DOHH2 (cell line): ENCODE measurements around the gene ATP9B.

ENCODE experiments used
- H3F3A ChIP-seq: fragments of 200-600 bp; sonication (generic), shearing (Covaris generic); 2 replicates; pipeline ENCODE4 v1.6.0; 2016; ENCODE audit warnings: antibody characterized with exemption, mild to moderate bottlenecking; ENCODE audit not compliant: control insufficient read depth, insufficient read depth
- H3K27ac ChIP-seq: fragments of 200-600 bp; sonication (generic); 2 replicates; pipeline ENCODE4 v1.5.1; 2014; ENCODE audit warnings: low read depth, mild to moderate bottlenecking, low read length, moderate library complexity
- H3K27me3 ChIP-seq: fragments of 200-600 bp; sonication (generic); 2 replicates; pipeline ENCODE4 v1.6.1; 2014; ENCODE audit warnings: mild to moderate bottlenecking, low read length, mixed read lengths; ENCODE audit not compliant: control insufficient read depth
- H3K36me3 ChIP-seq: fragments of 200-600 bp; sonication (generic); 2 replicates; pipeline ENCODE4 v1.6.1; 2014; ENCODE audit warnings: mild to moderate bottlenecking, low read length, moderate library complexity, mixed read lengths; ENCODE audit not compliant: control insufficient read depth
- H3K4me1 ChIP-seq: fragments of 200-600 bp; sonication (generic); 2 replicates; pipeline ENCODE4 v1.6.1; 2014; ENCODE audit warnings: mild to moderate bottlenecking, low read length, mixed read lengths; ENCODE audit not compliant: control insufficient read depth
- H3K4me2 ChIP-seq: fragments of 200-600 bp; sonication (generic); 2 replicates; pipeline ENCODE4 v1.6.0; 2014; ENCODE audit warnings: mild to moderate bottlenecking, low read length, moderate library complexity
- H3K4me3 ChIP-seq: fragments of 200-600 bp; sonication (generic); 2 replicates; pipeline ENCODE4 v1.5.1; 2014; ENCODE audit warnings: mild to moderate bottlenecking, low read length, mixed read lengths
- H3K79me2 ChIP-seq: fragments of 200-600 bp; sonication (generic); 2 replicates; pipeline ENCODE4 v1.6.1; 2014; ENCODE audit warnings: mild to moderate bottlenecking, low read length, mixed read lengths; ENCODE audit not compliant: control insufficient read depth
- H3K9me2 ChIP-seq: fragments of 200-600 bp; sonication (generic); replicated peaks from 2 replicates; pipeline ENCODE4 v1.6.1; 2014; ENCODE audit warnings: mild to moderate bottlenecking, low read length, mixed read lengths; ENCODE audit not compliant: control insufficient read depth
- H3K9me3 ChIP-seq: fragments of 200-600 bp; sonication (generic); 2 replicates; pipeline ENCODE4 v1.6.1; 2014; ENCODE audit warnings: antibody characterized with exemption, low read length, mixed read lengths; ENCODE audit not compliant: control insufficient read depth, insufficient read depth
- H4K20me1 ChIP-seq: fragments of 200-600 bp; sonication (generic); 2 replicates; pipeline ENCODE4 v1.6.0; 2014; ENCODE audit warnings: low read depth, mild to moderate bottlenecking, antibody characterized with exemption, low read length, moderate library complexity; ENCODE audit not compliant: control insufficient read depth, insufficient read depth
- EZH2phosphoT487 ChIP-seq: fragments of 200-600 bp; sonication (generic); IDR thresholded peaks from 2 replicates; pipeline ENCODE4 v1.6.1; 2017; ENCODE audit warnings: borderline replicate concordance, mild to moderate bottlenecking, antibody characterized with exemption, low read length, moderate library complexity, mixed read lengths
- TF ChIP-seq, protein P1 (sequence below): fragments of 200-600 bp; sonication (generic); IDR thresholded peaks from one replicate; pipeline ENCODE4 v1.5.1; 2014; ENCODE audit warnings: antibody characterized with exemption, mild to moderate bottlenecking, low read depth, low read length; ENCODE audit not compliant: poor library complexity, severe bottlenecking

Gene ATP9B

GRCh38 chr18:79272916-79273315 is 203.7 kb downstream of the ATP9B start:
- no peaks in the 10 kb centered on the region for H4K20me1 ChIP-seq

GRCh38 chr18:79274823-79275222 is 205.6 kb downstream of the ATP9B start:
- no peak overlapping the region for H3K27ac ChIP-seq
- H3K9me2 ChIP-seq: no peaks in the 10 kb centered on the region
- H3F3A ChIP-seq: no peaks in the 10 kb centered on the region
- no peaks in the 10 kb centered on the region for H3K79me2 ChIP-seq
- 0 out of 2 replicates have a peak, but pooled peaks cover 3% of the 10 kb centered on the region for H3K4me1 ChIP-seq
- no peaks in the 10 kb centered on the region for H3K36me3 ChIP-seq
- H3K27me3 ChIP-seq: no peaks in the 10 kb centered on the region
- H3K9me3 ChIP-seq: no peaks in the 10 kb centered on the region
- no peaks in the 10 kb centered on the region for H4K20me1 ChIP-seq
- no peak overlapping the region for H3K4me3 ChIP-seq
- TF ChIP-seq, protein P1, sequence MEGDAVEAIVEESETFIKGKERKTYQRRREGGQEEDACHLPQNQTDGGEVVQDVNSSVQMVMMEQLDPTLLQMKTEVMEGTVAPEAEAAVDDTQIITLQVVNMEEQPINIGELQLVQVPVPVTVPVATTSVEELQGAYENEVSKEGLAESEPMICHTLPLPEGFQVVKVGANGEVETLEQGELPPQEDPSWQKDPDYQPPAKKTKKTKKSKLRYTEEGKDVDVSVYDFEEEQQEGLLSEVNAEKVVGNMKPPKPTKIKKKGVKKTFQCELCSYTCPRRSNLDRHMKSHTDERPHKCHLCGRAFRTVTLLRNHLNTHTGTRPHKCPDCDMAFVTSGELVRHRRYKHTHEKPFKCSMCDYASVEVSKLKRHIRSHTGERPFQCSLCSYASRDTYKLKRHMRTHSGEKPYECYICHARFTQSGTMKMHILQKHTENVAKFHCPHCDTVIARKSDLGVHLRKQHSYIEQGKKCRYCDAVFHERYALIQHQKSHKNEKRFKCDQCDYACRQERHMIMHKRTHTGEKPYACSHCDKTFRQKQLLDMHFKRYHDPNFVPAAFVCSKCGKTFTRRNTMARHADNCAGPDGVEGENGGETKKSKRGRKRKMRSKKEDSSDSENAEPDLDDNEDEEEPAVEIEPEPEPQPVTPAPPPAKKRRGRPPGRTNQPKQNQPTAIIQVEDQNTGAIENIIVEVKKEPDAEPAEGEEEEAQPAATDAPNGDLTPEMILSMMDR: no peak
- TF ChIP-seq EZH2phosphoT487: no peak
- H3K4me2 ChIP-seq: no peak overlapping the region

More at GRCh38 chr18:79272916-79273315, 203.7 kb downstream of the ATP9B start:
- Histone ChIP-seq H3K36me3 (no peaks in the 10 kb centered on the region), H3K79me2 (no peaks in the 10 kb centered on the region), H3K4me1 (0 out of 2 replicates have a peak, but pooled peaks cover 3% of the 10 kb centered on the region), H3F3A (no peaks in the 10 kb centered on the region), H3K9me3 (no peaks in the 10 kb centered on the region), H3K9me2 (no peaks in the 10 kb centered on the region), H3K4me2 (no peak overlapping the region), H3K27me3 (no peaks in the 10 kb centered on the region), H3K27ac (no peak overlapping the region), H3K4me3 (no peak overlapping the region)
- no peak for TF ChIP-seq EZH2phosphoT487
- TF ChIP-seq, protein P1: no peak

- Histone ChIP-seq H3K9me3 (no peaks in the 10 kb centered on the region), H3K9me2 (no peaks in the 10 kb centered on the region), H3K4me3 (no peak overlapping the region), H3K79me2 (no peaks in the 10 kb centered on the region), H3K27ac (no peak overlapping the region), H3F3A (no peaks in the 10 kb centered on the region), H3K4me1 (0 out of 2 replicates have a peak, but pooled peaks cover 3% of the 10 kb centered on the region), H3K27me3 (no peaks in the 10 kb centered on the region), H4K20me1 (no peaks in the 10 kb centered on the region), H3K36me3 (no peaks in the 10 kb centered on the region), H3K4me2 (no peak overlapping the region)
- TF ChIP-seq EZH2phosphoT487: no peak
- TF ChIP-seq, protein P1: no peak
Observed at GRCh38 chr18:79275461-79275860, 206.3 kb downstream of the ATP9B start.
